Choroid plexus epithelial cell (primary cell): ENCODE results near the gene SESN2.
A peak's percentile ranks its signal among the peaks of the same experiment; 100 is the strongest.

Experiments used
- DNase-seq: peaks from one replicate; pipeline ENCODE4 v3.0.0-alpha.2; 2010; ENCODE audit warnings: low read depth
- H3K4me3 ChIP-seq: 2 replicates; pipeline ENCODE4 v1.5.1; 2011; ENCODE audit warnings: low read depth, mild to moderate bottlenecking, control low read depth, low read length, moderate library complexity
- CTCF ChIP-seq: conservative IDR thresholded peaks from 2 replicates; pipeline ENCODE4 v1.5.1; 2011; ENCODE audit warnings: low read depth, mild to moderate bottlenecking, control low read depth, inconsistent platforms, low read length, moderate library complexity

SESN2 gene

DNA sequence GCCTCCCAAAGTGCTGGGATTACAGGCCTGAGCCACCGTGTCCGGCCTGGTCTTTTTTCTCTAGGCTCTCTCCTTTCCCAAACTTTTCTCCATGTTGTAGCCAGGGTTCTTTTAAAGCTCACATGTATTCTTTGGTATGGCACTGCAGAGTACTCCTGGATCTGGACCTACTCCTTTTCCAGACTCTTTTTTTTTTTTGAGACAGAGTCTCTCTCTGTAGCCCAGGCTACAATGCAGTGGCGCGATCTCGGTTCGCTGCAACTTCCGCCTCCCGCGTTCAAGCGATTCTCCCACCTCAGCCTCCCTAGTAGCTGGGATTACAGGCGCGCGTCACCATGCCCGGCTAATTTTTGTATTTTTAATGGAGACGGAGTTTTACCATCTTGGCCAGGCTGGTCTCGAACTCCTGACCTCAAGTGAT, 68.9 kb downstream of the SESN2 start:
- no peak for DNase-seq
- peak overlapping the region; percentile 82 for H3K4me3 ChIP-seq
- TF ChIP-seq CTCF, result no peak

- peak; percentile 53 for DNase-seq
- peak overlapping the region; percentile 82 for H3K4me3 ChIP-seq
- peak; percentile 18 for TF ChIP-seq CTCF
Measured at GRCh38 chr1:28329395-28330153, 70.3 kb downstream of the SESN2 start.
